Measurements from ENCODE around the gene CTIF. TPM values are rescaled to one million over a fixed set of nuclear protein-coding genes. Genes with fewer than 3 reads are reported as not detected.
A peak's percentile ranks its signal among the peaks of the same experiment; 100 is the strongest.

The CTIF gene
- total RNA-seq, 6 experiments from 2014 or later: 77.6 to 100 (median 79.2) TPM

GRCh38 chr18:48719974-48720654 lies 181.3 kb downstream of the CTIF start:
- no peaks in the 10 kb centered on the region for H3K9me3 Mint-ChIP-seq

DNA sequence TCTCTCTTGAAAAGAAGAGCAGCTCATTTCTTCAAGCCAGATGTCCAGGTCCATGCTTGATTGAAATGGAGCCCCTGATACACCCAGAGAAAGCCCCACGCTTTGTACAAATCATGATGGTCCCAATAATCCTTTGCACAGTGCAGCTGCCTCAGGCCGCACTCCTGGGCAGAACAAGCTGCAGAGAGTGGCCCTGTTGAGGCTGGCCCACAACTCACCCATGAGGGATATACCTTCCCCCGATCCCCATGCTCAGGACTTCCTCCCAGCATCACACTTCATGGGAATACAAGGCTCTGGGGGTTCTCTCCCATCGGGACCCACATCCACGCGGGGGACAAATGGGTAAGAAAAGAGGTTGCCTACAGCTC lies 181.8 kb downstream of the CTIF start:
- TF ChIP-seq, protein P1, sequence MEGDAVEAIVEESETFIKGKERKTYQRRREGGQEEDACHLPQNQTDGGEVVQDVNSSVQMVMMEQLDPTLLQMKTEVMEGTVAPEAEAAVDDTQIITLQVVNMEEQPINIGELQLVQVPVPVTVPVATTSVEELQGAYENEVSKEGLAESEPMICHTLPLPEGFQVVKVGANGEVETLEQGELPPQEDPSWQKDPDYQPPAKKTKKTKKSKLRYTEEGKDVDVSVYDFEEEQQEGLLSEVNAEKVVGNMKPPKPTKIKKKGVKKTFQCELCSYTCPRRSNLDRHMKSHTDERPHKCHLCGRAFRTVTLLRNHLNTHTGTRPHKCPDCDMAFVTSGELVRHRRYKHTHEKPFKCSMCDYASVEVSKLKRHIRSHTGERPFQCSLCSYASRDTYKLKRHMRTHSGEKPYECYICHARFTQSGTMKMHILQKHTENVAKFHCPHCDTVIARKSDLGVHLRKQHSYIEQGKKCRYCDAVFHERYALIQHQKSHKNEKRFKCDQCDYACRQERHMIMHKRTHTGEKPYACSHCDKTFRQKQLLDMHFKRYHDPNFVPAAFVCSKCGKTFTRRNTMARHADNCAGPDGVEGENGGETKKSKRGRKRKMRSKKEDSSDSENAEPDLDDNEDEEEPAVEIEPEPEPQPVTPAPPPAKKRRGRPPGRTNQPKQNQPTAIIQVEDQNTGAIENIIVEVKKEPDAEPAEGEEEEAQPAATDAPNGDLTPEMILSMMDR (IDR thresholded peaks at IDR 0.05): no peak
- DNase-seq: no peak
- H3K4me1 Mint-ChIP-seq (ENCODE audit: low read depth): peaks cover 53% of the 10 kb centered on the region
- H3K36me3 Mint-ChIP-seq (ENCODE audit: low read depth): peaks cover 59% of the 10 kb centered on the region
- H3K27ac Mint-ChIP-seq: peak overlapping the region; percentile 81
- peaks cover 3% of the 10 kb centered on the region for H3K9me3 Mint-ChIP-seq
- no peaks in the 10 kb centered on the region; the same call in 1 of the 2 replicates for H3K27me3 Mint-ChIP-seq (ENCODE audit: insufficient read depth)
- peak overlapping the region; percentile 63 for H3K4me3 Mint-ChIP-seq

More at GRCh38 chr18:48719974-48720654, 181.3 kb downstream of the CTIF start:
- peak; percentile 62 for DNase-seq
- Mint-ChIP-seq H3K27me3 (ENCODE audit: insufficient read depth) (no peaks in the 10 kb centered on the region), H3K36me3 (ENCODE audit: low read depth) (peaks cover 54% of the 10 kb centered on the region), H3K27ac (peak overlapping the region; percentile 81), H3K4me1 (ENCODE audit: low read depth) (peaks cover 56% of the 10 kb centered on the region), H3K4me3 (peak overlapping the region; percentile 63)
- TF ChIP-seq, protein P1 (IDR thresholded peaks at IDR 0.05): no peak

GRCh38 chr18:48721312-48721711 lies 182.5 kb downstream of the CTIF start:
- Mint-ChIP-seq H3K27ac (peak overlapping the region; percentile 81), H3K9me3 (peaks cover 10% of the 10 kb centered on the region), H3K4me1 (ENCODE audit: low read depth) (peaks cover 53% of the 10 kb centered on the region), H3K36me3 (ENCODE audit: low read depth) (peaks cover 62% of the 10 kb centered on the region), H3K27me3 (ENCODE audit: insufficient read depth) (no peaks in the 10 kb centered on the region; the same call in 1 of the 2 replicates), H3K4me3 (no peak overlapping the region)
- TF ChIP-seq, protein P1 (IDR thresholded peaks at IDR 0.05): no peak
- DNase-seq: no peak

- TF ChIP-seq, protein P1 (IDR thresholded peaks at IDR 0.05): no peak
- Mint-ChIP-seq H3K27me3 (ENCODE audit: insufficient read depth) (no peaks in the 10 kb centered on the region; the same call in 1 of the 2 replicates), H3K9me3 (peaks cover 27% of the 10 kb centered on the region), H3K27ac (no peak overlapping the region), H3K4me1 (ENCODE audit: low read depth) (peaks cover 68% of the 10 kb centered on the region), H3K4me3 (no peak overlapping the region), H3K36me3 (ENCODE audit: low read depth) (peaks cover 72% of the 10 kb centered on the region)
- DNase-seq: no peak
These were observed 184.2 kb downstream of the CTIF start for GRCh38 chr18:48723016-48723415.

DNA sequence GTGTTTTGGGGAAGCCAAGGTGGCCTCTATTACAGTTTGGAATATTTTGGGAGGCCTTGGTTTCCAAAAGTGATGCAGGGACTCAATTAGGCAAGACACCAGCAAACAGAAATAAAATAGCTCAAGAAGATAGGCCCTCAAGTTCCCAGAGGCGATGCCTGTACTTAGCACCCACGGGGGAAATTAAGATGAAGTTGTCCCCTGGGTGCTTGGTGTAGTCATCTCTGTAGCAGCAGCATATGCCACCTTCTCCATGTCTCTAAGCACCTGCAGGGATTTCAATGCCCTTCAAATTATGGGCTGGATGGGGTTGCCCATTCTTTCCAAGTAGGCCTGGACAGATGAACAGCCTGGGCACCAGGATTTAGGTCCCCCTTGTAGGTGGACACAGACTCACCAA lies 185.0 kb downstream of the CTIF start:
- peaks cover 68% of the 10 kb centered on the region for H3K4me1 Mint-ChIP-seq (ENCODE audit: low read depth)

More for the DNA sequence above, 185.0 kb downstream of the CTIF start:
- Mint-ChIP-seq H3K36me3 (ENCODE audit: low read depth) (peaks cover 72% of the 10 kb centered on the region), H3K9me3 (peaks cover 33% of the 10 kb centered on the region), H3K27me3 (ENCODE audit: insufficient read depth) (no peaks in the 10 kb centered on the region; the same call in none of the 2 replicates), H3K4me3 (no peak overlapping the region), H3K27ac (no peak overlapping the region)
- TF ChIP-seq, protein P1 (IDR thresholded peaks at IDR 0.05): no peak
- DNase-seq: no peak
